C4-2B (cell line): ENCODE results near the gene TNFRSF8.

Experiments
- CTCF ChIP-seq: fragments of 450-650 bp; conservative IDR thresholded peaks from 2 replicates; pipeline ENCODE4 v1.5.1; 2017; ENCODE audit warnings: mild to moderate bottlenecking
- ZFX ChIP-seq: fragments of 450-650 bp; IDR thresholded peaks from 2 replicates; pipeline ENCODE4 v1.6.1; 2017

- TF ChIP-seq CTCF (no peak), ZFX (no peak)
Measured at GRCh38 chr1:12183095-12183794, 120.1 kb downstream of the TNFRSF8 start.
